ENCODE data around the gene PRSS8.

GRCh38 chr16:31085411-31085810 is 50.1 kb downstream of the PRSS8 start:
- TF ChIP-seq, protein P1, sequence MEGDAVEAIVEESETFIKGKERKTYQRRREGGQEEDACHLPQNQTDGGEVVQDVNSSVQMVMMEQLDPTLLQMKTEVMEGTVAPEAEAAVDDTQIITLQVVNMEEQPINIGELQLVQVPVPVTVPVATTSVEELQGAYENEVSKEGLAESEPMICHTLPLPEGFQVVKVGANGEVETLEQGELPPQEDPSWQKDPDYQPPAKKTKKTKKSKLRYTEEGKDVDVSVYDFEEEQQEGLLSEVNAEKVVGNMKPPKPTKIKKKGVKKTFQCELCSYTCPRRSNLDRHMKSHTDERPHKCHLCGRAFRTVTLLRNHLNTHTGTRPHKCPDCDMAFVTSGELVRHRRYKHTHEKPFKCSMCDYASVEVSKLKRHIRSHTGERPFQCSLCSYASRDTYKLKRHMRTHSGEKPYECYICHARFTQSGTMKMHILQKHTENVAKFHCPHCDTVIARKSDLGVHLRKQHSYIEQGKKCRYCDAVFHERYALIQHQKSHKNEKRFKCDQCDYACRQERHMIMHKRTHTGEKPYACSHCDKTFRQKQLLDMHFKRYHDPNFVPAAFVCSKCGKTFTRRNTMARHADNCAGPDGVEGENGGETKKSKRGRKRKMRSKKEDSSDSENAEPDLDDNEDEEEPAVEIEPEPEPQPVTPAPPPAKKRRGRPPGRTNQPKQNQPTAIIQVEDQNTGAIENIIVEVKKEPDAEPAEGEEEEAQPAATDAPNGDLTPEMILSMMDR (IDR thresholded peaks at IDR 0.05; ENCODE audit: extremely low read depth in 1 of 2, insufficient read depth in 1 of 2, low read depth in 1 of 2, low read length in 2 of 2): no peak
- TF ChIP-seq FOS (IDR thresholded peaks at IDR 0.05; ENCODE audit: borderline replicate concordance, insufficient read depth, low read length) (no peak), JUN (IDR thresholded peaks at IDR 0.05; ENCODE audit: borderline replicate concordance, insufficient read depth, insufficient read length, low read depth) (no peak), EZH2 (IDR thresholded peaks at IDR 0.05; ENCODE audit: borderline replicate concordance, low read depth, low read length, severe bottlenecking) (no peak), POLR2AphosphoS5 (IDR thresholded peaks at IDR 0.05; ENCODE audit: insufficient read depth, low read depth, low read length) (no peak), POLR2A (IDR thresholded peaks at IDR 0.05; ENCODE audit: low read depth, low read length) (no peak)

All from endothelial cell of umbilical vein (primary cell).